GM18505 (cell line): ENCODE results near the gene TPX2.
"Not testable (repeated sequence)": the region's sequence is repeated elsewhere in the genome, so short reads cannot be mapped to it uniquely, and the experiment has no call there.

ENCODE experiments used
- ATAC-seq: cut with Tn5 transposase; IDR thresholded peaks from one replicate; pipeline ENCODE4 v1.9.1; 2021; ENCODE audit not compliant: unreplicated experiment
- POLR2A ChIP-seq: IDR thresholded peaks from 4 replicates; pipeline ENCODE4 v1.6.1; 2011; ENCODE audit warnings: borderline replicate concordance; ENCODE audit not compliant: insufficient read depth, insufficient read length; ENCODE audit errors: extremely low read depth

The TPX2 gene

DNA sequence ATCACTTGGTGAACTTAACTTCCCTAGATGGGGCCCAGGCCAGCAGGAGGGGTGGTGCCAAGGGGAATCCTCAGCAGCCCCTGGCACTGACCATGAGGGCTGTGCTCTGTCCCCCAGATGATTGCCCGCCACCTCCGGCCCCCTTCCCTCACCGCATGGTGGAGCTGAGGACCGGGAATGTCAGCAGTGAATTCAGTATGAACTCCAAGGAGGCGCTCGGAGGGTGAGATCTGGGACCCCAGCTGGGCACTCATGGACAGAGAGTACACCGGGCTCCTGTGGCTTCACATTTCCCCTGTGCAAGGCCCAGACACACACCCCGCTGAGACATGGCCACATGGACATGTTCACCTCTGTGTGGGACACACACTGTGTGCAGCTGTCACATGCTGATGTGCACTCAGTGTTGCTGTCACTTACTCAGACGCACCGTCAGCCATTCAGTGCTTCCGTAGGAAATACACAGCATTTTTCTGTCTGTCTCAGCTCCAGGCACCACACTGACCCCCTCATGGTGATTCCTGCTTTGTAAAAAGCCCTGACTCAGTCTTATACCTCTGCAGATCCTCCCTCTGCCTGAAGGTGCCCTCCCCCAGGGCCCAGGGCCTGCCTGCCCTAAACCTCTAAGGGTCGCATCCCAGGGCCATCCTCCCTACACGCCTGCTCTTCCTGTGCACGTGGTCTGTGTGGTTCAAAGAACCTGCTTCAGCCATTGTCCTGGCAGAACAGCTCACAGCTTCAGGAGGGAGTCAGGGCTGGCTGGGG, 84.5 kb downstream of the TPX2 start:
- ATAC-seq: no peak
- no peak for TF ChIP-seq POLR2A

DNA sequence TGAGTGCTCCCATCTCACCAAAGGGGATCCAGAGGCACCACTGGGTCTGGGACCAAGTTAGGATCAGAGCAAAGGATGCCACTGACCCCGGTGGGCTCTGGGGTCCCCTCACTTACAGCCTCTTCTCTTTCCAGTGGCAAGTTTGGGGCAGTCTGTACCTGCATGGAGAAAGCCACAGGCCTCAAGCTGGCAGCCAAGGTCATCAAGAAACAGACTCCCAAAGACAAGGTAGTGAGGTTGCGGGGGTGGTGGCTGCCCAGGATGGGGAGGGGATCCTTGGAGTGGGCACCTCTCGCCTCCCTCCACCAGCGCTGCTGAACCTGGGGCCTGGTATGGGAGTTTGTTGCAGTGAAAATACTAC, 85.0 kb downstream of the TPX2 start:
- no peak for ATAC-seq

DNA sequence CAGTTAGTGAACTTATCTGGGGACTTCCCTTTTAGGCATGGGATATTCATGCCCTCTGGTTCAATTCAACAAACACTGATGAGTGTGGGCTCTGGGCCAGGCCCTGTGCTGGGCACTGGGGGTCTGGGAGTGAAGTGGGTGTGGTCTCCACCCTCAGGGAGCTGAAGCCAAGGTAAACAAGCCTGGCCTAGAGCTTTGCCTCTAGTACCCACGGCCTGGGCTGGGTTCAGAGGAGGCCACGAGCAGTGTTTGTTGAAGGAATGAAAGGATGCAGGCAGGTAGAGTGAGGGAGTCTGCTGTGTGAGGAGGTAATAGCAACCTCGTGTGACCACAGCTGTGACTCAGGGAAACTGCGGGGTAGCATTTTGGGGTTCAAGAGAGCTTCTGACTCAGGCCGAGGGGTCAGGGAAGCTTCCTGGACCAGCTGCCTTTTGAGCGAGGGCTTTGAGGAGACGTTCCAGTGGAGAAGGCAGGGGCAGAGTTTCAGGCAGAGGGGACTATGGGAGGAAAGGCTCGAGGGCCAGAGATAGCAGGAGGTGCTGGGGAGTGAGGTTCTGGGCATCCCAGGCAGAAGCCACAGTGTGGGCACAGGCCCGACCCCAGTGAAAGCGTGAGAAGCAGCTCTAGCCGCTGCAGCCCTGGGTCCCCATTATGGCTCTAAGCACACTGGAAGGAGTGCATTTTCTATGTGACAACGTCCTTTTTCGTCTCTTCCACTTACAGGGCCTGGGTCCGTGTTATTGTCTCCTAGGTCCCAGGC, 85.6 kb downstream of the TPX2 start:
- ATAC-seq: no peak
- no peak for TF ChIP-seq POLR2A

More for the DNA sequence above, 85.0 kb downstream of the TPX2 start:
- TF ChIP-seq POLR2A: no peak

DNA sequence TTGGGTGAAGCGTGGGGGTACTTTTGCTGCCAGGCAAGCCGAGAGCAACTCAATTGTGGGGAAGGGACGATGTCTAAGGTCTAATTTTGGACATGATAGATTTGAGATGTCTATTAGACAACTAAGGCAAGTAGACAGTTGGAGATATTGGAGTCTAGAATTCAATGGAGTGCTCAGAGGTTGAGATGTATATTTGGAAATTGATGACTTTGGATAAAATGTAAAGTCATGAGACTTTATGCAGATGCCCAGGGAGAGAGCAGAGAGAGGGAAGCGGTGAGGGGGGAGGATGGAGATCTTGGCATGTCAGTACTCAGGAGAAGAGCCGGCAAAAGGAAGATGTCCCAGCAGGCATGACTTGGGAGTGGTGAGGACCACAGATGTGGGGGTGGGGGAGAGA, 87.0 kb downstream of the TPX2 start:
- no peak for ATAC-seq
- no peak for TF ChIP-seq POLR2A

DNA sequence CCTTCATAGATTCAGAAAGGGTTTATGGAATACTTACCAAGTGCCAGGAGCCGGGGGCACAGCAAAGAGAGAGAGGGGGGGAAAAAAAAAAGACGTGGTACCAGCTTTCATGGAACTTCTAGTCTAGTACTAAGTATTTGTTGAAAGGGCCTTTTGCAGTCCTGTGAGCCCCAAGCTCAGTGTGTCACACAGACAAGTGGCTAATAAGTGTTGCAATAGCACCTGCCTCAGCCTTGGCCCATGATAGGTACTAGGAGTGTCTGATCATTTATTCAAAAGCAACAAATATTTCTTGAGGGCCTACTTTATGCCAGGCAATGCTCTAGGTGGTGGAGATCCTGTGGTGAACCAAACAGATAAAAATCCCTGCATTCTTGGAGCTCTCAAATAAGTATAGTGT, 88.0 kb downstream of the TPX2 start:
- TF ChIP-seq POLR2A: no peak
- ATAC-seq: no peak

DNA sequence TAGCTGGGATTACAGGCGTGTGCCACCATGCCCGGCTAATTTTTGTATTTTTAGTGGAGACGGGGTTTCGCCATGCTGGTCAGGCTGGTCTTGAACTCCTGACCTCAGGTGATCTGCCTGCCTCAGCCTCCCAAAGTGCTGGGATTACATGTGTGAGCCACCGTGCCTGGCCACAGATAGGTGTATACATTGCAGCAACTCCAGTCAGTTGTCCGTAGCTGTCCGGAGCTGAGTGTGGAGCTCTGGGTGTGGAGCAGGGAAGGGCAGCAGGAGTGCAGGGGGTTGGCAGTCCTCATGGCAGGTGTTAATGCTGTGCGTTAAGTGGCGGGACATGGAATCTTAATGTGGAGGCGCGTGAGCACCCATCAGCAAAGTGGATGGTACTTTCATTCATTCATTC, 88.9 kb downstream of the TPX2 start:
- not testable (repeated sequence) for ATAC-seq

DNA sequence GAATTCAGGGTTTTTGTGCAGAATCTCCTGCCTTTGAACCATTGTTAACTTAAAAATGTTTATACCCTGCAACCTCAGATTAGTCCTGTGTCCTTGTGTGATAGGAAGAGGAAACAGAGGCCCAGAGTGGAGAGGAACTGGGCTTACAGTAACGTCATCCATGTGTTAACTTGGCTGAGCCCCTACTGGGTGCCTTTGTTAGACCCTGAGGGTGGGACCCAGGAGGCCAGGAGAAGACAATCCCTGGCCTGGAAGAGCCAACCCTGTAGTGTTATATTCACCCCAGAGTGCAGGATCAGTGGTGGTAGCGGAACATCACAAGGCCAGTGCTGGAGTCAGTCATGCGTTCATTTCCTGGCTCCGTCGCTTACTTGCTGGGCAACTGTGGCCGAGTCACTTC, 90.6 kb downstream of the TPX2 start:
- no peak for TF ChIP-seq POLR2A
- no peak for ATAC-seq

DNA sequence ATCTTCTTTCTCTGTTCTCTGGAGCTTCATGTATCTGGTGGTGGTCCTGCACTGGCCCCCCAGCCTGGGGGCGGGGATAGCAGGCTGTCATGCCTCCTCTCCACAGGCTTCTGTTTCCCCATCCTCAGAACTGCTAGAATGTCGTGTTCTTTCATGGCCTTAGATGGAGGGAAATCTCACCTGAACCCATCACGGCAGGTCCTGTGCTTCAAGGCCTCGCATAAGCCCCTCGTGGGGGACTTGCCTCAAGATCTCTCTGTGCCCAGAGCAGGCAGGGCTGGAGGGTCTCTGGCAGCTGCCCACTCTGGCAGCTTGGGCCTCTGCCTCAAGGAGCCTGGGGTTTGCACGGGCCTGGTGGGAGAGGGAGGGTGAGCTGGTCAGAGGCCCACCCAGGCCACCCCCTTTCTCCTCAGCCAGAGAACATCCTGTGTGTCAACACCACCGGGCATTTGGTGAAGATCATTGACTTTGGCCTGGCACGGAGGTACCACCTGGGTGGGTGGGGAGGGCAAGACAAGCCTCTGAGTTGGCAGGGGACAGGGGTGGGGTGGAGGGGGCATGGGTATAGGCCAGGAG, 91.4 kb downstream of the TPX2 start:
- no peak for ATAC-seq
- TF ChIP-seq POLR2A: no peak

DNA sequence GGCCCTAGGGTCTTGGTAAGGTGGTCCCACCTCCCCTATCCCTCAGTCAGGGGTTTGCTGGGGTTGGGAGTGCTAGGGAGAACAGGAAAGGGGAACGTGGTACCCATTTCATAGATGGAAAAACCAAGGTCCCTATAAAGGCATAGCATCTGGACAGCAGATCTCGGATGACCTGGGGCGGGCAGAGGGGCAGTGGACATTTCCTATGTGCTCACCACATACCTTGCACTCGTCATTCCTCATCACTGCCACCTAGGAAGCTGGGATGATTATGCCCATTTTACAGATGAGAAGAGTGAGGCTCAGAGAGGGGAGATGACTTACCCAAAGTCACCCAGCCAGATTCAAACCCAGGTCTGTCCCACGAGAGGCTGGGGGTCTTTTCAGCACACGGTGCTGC, 92.1 kb downstream of the TPX2 start:
- ATAC-seq: no peak
- TF ChIP-seq POLR2A: no peak

DNA sequence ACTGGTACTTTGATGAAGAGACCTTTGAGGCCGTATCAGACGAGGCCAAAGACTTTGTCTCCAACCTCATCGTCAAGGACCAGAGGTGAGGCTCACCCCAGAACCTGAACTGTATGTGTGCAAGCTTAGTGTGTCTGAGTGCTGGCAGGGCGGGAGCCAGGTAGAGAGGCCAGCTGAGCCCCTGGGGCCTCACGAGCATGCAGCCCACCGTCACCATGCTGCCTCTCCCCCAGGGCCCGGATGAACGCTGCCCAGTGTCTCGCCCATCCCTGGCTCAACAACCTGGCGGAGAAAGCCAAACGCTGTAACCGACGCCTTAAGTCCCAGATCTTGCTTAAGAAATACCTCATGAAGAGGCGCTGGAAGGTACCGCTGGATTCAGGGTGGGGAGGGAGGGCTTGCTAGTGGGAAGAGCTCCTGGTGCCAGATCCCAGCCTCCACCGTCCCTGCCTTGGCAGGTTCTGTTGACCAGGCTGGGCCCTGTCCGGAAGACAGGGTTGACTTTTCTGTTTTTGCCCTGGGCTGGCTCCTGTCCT, 92.7 kb downstream of the TPX2 start:
- no peak for TF ChIP-seq POLR2A
- no peak for ATAC-seq

DNA sequence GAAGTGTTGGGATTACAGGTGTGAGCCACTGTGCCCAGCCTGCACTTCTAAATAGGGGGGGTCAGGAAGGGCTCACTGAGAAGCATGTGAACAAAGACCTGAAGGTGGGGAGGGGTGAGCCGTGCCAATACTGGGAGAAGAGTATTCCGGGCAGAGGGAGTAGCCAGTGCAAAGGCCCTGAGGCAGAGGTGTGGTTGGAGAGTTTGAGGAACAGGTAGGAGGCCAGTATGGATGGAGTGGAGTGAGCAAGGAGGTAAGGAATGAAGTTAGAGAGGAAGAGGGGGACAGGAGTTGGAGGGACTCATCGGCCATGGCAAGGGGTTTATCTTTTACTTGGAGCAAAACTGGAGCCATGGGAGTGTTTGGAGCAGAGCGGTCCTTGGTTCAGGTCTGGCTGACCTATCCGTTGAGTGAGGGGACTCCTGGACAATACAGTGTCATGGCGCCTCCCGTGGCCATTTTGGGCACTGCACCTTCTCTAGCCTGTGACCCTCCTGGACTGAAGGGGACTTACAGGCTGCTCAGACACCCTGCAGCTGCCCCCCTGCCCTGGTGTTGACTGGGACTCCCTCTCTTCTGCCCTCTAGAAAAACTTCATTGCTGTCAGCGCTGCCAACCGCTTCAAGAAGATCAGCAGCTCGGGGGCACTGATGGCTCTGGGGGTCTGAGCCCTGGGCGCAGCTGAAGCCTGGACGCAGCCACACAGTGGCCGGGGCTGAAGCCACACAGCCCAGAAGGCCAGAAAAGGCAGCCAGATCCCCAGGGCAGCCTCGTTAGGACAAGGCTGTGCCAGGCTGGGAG, 94.2 kb downstream of the TPX2 start:
- no peak for TF ChIP-seq POLR2A
- ATAC-seq: no peak

DNA sequence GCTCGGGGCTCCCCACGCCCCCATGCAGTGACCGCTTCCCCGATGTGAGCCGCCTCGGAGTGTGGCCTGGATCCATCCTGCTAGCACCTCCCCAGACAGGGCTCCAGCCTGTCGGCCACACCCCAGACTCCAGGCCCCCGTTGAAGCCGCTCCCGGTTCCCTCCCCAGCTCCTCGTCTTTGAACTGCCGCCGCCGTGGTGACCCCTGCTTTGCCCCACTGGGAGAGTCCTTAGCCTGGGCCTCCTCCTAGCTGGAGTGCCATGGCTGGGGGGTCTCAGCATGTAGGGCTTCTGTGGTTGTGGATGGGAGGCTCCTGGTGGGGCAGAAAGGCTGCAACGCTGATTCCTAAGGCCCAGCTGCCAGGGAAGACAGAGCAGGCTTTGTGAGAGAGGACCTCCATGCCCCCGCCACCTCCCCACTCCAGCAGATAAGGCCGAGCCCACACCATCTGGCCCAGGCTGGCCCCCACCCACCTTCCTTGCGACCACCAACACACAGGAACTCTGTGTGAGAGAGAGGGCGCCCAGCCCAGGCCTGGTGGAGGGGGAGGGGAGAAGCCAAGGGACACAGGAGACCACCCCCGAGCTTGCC, 94.9 kb downstream of the TPX2 start:
- ATAC-seq: no peak
- no peak for TF ChIP-seq POLR2A

DNA sequence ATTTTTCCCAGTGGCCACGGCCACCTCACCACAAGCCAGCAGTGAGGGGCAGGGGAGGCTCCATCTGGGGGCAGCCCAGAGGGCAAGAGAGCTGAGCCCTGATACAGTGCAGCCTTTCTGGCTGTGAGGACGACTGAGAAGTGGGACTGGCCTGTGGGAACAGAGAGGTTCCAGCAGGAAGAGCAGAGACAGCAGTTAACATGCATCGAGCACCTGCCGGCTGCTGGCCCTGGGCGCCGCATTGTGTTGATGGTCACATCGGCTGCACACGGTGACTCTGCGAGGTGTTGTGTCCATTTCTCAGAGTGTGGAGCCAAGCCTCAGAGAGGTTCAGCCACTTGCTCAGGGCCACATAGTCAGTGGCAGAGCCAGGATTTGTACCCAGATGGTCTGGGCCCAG, 96.5 kb downstream of the TPX2 start:
- no peak for ATAC-seq
- no peak for TF ChIP-seq POLR2A
